Neural progenitor cell (in vitro differentiated cells): Measurements from ENCODE around the gene COL15A1. TPM values are rescaled to one million over a fixed set of nuclear protein-coding genes. Genes with fewer than 3 reads are reported as not detected.

Source experiments
- DNase-seq: peaks from one replicate; pipeline ENCODE4 v3.0.0-alpha.2; 2016; ENCODE audit warnings: low spot score
- H2AFZ ChIP-seq: fragments of 200-600 bp; sonication (generic); replicated peaks from 2 replicates; pipeline ENCODE4 v1.6.1; 2016; ENCODE audit warnings: antibody characterized with exemption
- H3F3A ChIP-seq: fragments of 200-600 bp; sonication (generic); 2 replicates; pipeline ENCODE4 v1.6.1; 2016; ENCODE audit warnings: antibody characterized with exemption, low read depth
- H3K27ac ChIP-seq: fragments of 200-600 bp; sonication (generic); 2 replicates; pipeline ENCODE4 v1.5.1; 2016; ENCODE audit warnings: mild to moderate bottlenecking
- H3K27me3 ChIP-seq: fragments of 200-600 bp; sonication (generic); 2 replicates; pipeline ENCODE4 v1.6.1; 2016; ENCODE audit warnings: mild to moderate bottlenecking, moderate library complexity
- H3K36me3 ChIP-seq: fragments of 200-600 bp; sonication (generic); 2 replicates; pipeline ENCODE4 v1.5.1; 2016
- H3K4me1 ChIP-seq: fragments of 200-600 bp; sonication (generic); 2 replicates; pipeline ENCODE4 v1.6.1; 2016; ENCODE audit warnings: mixed run types
- H3K4me2 ChIP-seq: fragments of 200-600 bp; sonication (generic); 2 replicates; pipeline ENCODE4 v1.6.1; 2016
- H3K4me3 ChIP-seq: fragments of 200-600 bp; sonication (generic); 2 replicates; pipeline ENCODE4 v1.5.1; 2016
- H3K79me2 ChIP-seq: fragments of 200-600 bp; sonication (generic); 2 replicates; pipeline ENCODE4 v1.6.1; 2016; ENCODE audit warnings: low read depth
- H3K9ac ChIP-seq: fragments of 200-600 bp; sonication (generic); 2 replicates; pipeline ENCODE4 v1.6.1; 2016
- H3K9me3 ChIP-seq: fragments of 200-600 bp; sonication (generic); 2 replicates; pipeline ENCODE4 v1.5.1; 2016; ENCODE audit warnings: low read depth
- H4K20me1 ChIP-seq: fragments of 200-600 bp; sonication (generic); 2 replicates; pipeline ENCODE4 v1.6.1; 2016; ENCODE audit warnings: low read depth
- H3K27ac Mint-ChIP-seq: 3 replicates; pipeline ENCODE4 v1.8.0; 2021; ENCODE audit warnings: mixed read lengths
- H3K27me3 Mint-ChIP-seq: 2 replicates; pipeline ENCODE4 v1.8.0; 2022; ENCODE audit warnings: low read depth, mild to moderate bottlenecking, inconsistent platforms, moderate library complexity, mixed read lengths; ENCODE audit not compliant: insufficient read depth
- H3K36me3 Mint-ChIP-seq: 3 replicates; pipeline ENCODE4 v1.8.0; 2021; ENCODE audit warnings: mixed read lengths
- H3K4me1 Mint-ChIP-seq: 3 replicates; pipeline ENCODE4 v1.8.0; 2021; ENCODE audit warnings: mixed read lengths
- H3K4me3 Mint-ChIP-seq: 3 replicates; pipeline ENCODE4 v1.8.0; 2021; ENCODE audit warnings: mild to moderate bottlenecking, moderate library complexity, mixed read lengths
- H3K9me3 Mint-ChIP-seq: 3 replicates; pipeline ENCODE4 v1.8.0; 2020; ENCODE audit warnings: mixed read lengths
- EZH2 ChIP-seq: fragments of 200-600 bp; sonication (generic); IDR thresholded peaks from 2 replicates; pipeline ENCODE4 v1.6.1; 2017; ENCODE audit warnings: antibody characterized with exemption, mild to moderate bottlenecking, moderate library complexity
- EZH2phosphoT487 ChIP-seq: fragments of 200-600 bp; sonication (generic); IDR thresholded peaks from 2 replicates; pipeline ENCODE4 v1.6.1; 2017; ENCODE audit warnings: antibody characterized with exemption
- total RNA-seq: library from RNA; depleted of rRNA; stranded (reverse); fragments of >200 nt; gene quantifications from 2 replicates; pipeline ENCODE4 v1.2.3, GENCODE V29; 2015; ENCODE audit warnings: low replicate concordance
- TF ChIP-seq, protein P1 (sequence below): fragments of 200-600 bp; sonication (generic); IDR thresholded peaks from 2 replicates; pipeline ENCODE4 v1.5.1; 2017; ENCODE audit warnings: antibody characterized with exemption, mild to moderate bottlenecking

COL15A1 gene
- total RNA-seq, 1 donor from 2014 or later: 3.2 TPM

DNA sequence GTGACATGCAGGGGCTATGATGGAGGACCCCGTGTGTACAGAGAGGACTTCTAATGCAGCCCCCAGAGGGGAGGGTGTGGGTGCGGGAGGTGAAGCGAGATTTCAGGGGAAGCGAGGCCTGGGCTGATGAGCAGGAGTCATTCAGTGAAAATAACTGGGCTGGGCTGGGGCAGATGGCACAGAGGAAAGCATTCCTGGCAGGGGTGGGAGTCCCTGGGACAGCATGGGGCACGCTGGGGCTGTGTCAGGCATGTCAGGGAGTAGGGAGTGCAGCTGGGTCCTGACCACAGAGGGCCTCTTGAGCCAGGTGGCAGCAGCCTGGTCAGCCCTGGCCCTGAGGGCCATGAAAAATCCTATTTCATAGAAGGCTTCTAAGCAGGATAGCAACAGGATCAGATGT, 36.6 kb downstream of the COL15A1 start:
- Mint-ChIP-seq H3K27ac (peak overlapping the region; percentile 50), H3K36me3 (no peaks in the 10 kb centered on the region), H3K27me3 (peaks cover 9% of the 10 kb centered on the region), H3K4me1 (peaks cover 42% of the 10 kb centered on the region), H3K9me3 (no peaks in the 10 kb centered on the region), H3K4me3 (no peak overlapping the region)
- no peaks in the 10 kb centered on the region for H3K79me2 ChIP-seq
- no peaks in the 10 kb centered on the region for H3K9me3 ChIP-seq
- H3K27me3 ChIP-seq: peaks cover 16% of the 10 kb centered on the region
- H2AFZ ChIP-seq: no peak overlapping the region
- H3K4me2 ChIP-seq: no peak overlapping the region
- no peak overlapping the region for H3K27ac ChIP-seq
- no peaks in the 10 kb centered on the region for H3K36me3 ChIP-seq
- peaks cover 30% of the 10 kb centered on the region for H3K4me1 ChIP-seq
- H3F3A ChIP-seq: peaks cover 19% of the 10 kb centered on the region
- no peak for TF ChIP-seq EZH2phosphoT487
- DNase-seq: no peak
- H3K4me3 ChIP-seq: no peak overlapping the region
- no peak overlapping the region for H3K9ac ChIP-seq
- no peaks in the 10 kb centered on the region for H4K20me1 ChIP-seq

DNA sequence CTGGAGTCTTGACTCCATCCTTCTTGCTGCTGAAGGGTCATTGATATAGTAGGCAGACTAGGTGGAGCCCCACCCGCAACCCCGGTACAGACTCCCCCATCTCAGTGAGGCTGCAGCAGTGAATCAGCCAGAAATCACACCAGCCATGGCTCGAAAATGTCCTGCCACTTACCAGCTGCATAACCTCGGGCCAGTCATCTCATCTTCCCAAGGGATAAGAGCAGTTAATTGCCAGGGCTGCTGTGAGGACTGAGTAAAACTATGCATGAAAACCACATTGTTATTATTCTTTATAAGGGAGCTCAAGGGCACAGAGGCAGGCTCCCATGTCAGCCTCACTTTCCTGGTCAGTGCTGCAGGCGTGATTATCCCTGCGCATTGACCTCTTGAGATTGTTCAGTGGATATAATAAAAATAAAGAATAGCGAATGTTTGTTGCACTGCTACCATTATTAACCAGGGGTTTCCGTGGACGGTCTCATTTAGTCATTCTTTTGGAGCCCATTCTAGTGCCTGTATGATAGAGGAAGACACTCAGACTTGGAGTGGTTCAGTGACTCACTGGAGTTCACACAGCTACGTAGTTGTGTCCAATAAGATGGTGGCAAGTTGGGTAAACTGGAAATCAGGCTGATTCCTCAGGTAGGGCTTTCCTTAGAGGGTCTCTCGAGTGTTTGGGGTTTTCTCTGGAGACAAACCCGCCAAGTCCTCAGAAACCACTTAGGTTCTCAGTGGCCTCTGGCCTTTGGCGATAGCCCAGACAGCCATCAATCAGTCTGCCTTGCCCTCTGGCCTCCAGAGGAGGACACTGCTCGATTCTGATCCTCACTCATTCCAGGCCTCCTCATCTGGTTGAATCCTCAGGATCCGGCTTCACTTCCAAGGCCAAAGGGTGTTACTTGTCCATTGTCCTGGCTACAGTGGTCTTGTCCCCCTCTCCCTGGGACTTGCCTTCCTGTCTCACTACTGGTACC, 39.9 kb downstream of the COL15A1 start:
- Histone ChIP-seq H3K4me3 (no peak overlapping the region), H3K4me2 (no peak overlapping the region), H3K9ac (no peak overlapping the region), H3K27me3 (no peaks in the 10 kb centered on the region), H3K79me2 (no peaks in the 10 kb centered on the region), H3K27ac (no peak overlapping the region), H3K9me3 (no peaks in the 10 kb centered on the region), H3K4me1 (peaks cover 15% of the 10 kb centered on the region), H3F3A (peaks cover 6% of the 10 kb centered on the region), H2AFZ (no peak overlapping the region), H3K36me3 (no peaks in the 10 kb centered on the region), H4K20me1 (no peaks in the 10 kb centered on the region)
- Mint-ChIP-seq H3K4me1 (peaks cover 20% of the 10 kb centered on the region), H3K27me3 (peaks cover 6% of the 10 kb centered on the region), H3K36me3 (no peaks in the 10 kb centered on the region), H3K27ac (no peak overlapping the region), H3K4me3 (no peak overlapping the region), H3K9me3 (no peaks in the 10 kb centered on the region)
- no peak for DNase-seq
- TF ChIP-seq EZH2 (no peak), EZH2phosphoT487 (no peak)
- TF ChIP-seq, protein P1, sequence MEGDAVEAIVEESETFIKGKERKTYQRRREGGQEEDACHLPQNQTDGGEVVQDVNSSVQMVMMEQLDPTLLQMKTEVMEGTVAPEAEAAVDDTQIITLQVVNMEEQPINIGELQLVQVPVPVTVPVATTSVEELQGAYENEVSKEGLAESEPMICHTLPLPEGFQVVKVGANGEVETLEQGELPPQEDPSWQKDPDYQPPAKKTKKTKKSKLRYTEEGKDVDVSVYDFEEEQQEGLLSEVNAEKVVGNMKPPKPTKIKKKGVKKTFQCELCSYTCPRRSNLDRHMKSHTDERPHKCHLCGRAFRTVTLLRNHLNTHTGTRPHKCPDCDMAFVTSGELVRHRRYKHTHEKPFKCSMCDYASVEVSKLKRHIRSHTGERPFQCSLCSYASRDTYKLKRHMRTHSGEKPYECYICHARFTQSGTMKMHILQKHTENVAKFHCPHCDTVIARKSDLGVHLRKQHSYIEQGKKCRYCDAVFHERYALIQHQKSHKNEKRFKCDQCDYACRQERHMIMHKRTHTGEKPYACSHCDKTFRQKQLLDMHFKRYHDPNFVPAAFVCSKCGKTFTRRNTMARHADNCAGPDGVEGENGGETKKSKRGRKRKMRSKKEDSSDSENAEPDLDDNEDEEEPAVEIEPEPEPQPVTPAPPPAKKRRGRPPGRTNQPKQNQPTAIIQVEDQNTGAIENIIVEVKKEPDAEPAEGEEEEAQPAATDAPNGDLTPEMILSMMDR: no peak

DNA sequence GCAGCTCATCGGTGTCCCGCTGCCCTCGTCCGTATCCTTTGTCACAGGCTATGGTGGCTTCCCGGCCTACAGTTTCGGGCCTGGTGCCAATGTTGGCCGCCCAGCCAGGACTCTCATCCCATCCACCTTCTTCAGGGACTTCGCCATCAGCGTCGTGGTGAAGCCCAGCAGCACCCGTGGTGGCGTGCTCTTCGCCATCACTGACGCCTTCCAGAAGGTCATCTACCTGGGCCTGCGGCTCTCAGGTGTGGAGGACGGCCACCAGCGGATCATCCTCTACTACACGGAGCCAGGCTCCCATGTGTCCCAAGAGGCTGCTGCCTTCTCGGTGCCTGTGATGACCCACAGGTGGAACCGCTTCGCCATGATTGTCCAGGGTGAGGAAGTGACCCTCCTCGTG, 41.9 kb downstream of the COL15A1 start:
- DNase-seq: no peak
- Histone ChIP-seq H3K4me2 (no peak overlapping the region), H3K79me2 (no peaks in the 10 kb centered on the region), H3K9ac (no peak overlapping the region), H3K4me1 (no peaks in the 10 kb centered on the region), H2AFZ (no peak overlapping the region), H3K4me3 (no peak overlapping the region), H3F3A (no peaks in the 10 kb centered on the region), H3K36me3 (no peaks in the 10 kb centered on the region), H3K27ac (no peak overlapping the region), H3K27me3 (no peaks in the 10 kb centered on the region), H3K9me3 (no peaks in the 10 kb centered on the region), H4K20me1 (no peaks in the 10 kb centered on the region)
- Mint-ChIP-seq H3K4me3 (no peak overlapping the region), H3K27me3 (peaks cover 5% of the 10 kb centered on the region), H3K36me3 (no peaks in the 10 kb centered on the region), H3K4me1 (peaks cover 18% of the 10 kb centered on the region), H3K27ac (no peak overlapping the region), H3K9me3 (no peaks in the 10 kb centered on the region)
- TF ChIP-seq, protein P1: no peak
- TF ChIP-seq EZH2 (no peak), EZH2phosphoT487 (no peak)
